Inflammatory macrophage treated with lipopolysaccharide for 4 hours (primary cell): Measurements from ENCODE around the gene DENND2A.
"Not testable (repeated sequence)": the region's sequence is repeated elsewhere in the genome, so short reads cannot be mapped to it uniquely, and the experiment has no call there.

ENCODE experiments used
- DNase-seq: peaks from one replicate; pipeline ENCODE4 v3.0.0-alpha.2; 2020

DENND2A gene

DNA sequence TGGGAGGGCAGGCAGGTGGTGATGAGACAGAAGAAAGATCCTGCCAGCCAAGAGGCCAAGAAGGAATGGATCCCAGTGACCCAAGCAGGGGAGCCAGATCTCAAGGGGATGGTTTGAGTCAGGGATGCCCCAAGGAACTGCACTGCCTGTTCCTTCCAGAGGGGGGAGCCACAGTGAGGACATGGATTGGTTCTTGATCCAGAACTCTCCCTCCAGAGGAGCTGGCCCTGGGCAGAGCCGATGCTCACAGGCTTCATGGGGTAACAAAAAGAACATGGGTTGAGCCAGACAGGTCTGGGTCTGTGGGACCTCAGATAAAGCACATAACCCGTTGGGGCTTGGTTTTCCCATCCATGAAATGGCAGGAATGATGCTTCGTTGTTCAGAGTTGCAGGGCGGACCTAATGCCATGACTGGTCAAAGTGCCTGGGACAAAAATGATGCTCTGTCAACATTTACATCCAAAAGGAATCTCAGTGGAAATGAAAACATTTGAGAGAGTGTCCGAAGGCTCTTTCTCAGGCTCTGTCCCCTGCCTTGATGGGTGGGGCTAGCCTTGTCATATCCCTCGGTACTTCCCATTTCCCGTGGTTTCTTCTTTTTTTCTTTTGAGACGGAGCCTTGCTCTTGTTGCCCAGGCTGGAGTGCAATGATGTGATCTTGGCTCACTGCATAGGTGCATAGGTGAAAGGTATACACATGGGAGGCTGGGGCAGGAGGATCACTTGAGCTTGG, 4.7 kb upstream of the DENND2A start:
- peak; percentile 42 for DNase-seq

DNA sequence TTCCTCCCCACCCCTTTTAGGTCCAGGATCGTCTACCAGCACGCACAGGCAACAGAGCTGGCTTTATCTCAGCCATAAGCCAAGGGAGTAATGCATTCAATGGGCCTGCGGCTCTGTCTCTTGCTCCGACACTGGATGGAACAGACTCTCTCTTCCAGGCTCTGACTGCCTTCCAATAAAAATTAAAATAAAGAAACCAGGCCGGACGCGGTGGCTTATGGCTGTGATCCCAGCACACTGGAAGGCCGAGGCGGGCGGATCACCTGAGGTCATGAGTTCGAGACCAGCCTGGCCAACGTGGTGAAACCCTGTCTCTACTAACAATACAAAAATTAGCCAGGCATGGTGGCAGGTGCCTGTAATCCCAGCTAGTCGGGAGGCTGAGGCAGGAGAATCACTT, 4.1 kb upstream of the DENND2A start:
- not testable (repeated sequence) for DNase-seq

DNA sequence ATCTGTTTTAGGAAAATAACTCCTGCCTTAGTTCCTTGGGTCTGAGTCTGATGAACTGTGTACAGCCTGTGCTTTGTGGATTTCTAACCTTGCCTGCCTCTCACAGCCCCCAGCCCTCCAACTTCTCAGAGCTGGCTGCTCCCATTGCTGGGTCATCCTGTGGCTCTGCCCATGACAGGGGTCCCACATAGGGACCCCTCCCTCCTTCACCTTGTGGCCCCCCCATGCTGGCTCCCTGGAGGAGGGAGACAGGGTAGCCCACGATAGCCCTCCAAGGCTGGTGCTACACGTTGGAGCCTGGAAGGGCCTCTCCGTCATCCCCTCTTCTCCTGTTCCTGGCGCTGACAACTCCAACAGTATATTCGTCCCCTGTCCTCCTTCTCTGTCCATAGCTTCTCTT, 2.8 kb upstream of the DENND2A start:
- no peak for DNase-seq

DNA sequence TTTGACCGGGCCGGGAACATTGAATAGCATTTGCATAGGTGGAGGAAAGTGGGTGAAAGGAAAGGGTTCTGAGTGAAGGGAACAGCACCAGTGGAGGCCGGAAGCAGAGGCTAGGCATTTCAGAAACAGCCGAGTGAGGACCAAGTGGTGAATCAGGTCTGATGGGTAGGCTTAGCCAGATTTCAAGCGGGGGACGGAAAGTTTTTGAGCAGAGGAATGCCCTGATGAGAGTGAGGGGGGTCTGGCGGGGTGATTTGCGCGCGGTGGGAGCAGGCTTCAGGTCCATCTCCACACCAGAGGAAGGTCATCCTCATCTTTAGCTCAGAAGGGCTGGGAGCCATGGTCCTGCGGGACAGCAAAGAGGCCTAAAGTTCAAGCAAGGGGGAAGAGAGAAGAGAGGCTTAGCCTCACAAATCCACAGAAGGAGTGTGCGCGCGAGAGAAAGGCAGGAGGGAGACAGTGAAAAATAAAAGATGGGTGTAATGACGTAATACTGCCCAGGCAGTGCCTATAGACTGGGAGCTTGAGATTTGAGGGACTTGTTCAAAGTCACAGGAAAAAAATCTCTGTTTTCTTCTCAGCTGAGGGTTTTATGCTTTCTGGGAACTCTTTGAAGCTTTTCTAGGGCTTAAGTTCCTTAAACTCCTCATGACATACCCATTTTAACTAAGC, 1.0 kb upstream of the DENND2A start:
- no peak for DNase-seq

DNA sequence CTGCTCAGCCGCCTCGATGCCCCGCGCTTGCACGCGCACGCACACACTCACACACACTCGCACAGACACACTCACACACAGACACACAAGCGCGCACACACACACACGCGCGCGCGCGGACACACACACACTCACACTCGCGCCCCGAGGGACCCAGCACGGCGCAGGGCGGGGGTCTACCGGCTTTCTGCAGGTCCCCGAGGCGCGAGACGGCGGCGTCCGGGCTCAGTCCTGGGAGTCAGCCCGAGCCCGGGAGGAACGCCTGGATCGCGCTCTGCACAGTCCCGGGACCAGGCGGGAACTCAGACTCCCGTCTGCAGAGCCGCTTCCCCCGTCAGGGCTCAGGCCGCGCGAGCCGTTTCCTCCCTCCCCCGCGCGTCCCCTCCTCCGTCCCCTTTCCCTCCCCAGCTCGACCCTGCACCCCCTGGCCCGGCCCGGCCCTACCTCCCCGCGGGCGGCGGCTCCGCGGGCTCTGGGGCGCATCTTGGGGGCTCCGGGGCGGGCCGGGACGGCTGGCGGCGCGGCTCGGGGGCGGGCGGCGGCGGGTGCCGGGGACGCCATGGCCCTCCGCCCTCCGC, 464 bp downstream of the DENND2A start:
- no peak for DNase-seq

DNA sequence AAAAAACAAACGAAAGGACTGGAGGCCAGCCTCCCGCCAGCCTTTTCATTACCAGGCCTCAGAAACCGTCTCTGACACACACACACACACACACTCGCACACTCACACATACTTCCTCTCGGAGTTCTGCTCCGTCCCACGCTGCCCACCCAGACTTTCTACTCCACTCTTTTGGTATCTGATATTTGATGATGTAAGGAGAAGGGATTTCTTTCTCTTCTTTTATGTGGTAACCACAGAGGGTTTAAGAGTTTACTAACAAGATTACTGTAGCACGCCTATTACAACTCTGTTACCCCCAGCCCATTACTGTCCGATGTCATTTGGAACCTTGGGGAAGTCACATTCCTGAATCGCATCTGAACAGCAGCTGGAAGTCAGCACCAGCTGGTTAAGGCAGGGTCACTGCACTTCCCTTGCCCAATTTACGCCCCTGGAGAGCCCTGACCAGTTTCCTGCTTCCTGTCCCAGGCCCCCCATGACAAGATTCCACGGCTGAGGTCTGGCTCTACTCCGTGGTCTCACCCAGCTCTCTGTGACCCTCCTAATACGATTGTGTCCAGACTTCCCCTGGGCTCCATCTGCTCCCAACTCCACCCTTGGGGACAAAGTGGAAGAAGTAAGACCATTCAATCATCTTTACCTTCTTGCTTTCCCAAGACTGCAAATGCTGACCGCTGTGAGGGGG, 1.1 kb downstream of the DENND2A start:
- DNase-seq, result peak; percentile 73

DNA sequence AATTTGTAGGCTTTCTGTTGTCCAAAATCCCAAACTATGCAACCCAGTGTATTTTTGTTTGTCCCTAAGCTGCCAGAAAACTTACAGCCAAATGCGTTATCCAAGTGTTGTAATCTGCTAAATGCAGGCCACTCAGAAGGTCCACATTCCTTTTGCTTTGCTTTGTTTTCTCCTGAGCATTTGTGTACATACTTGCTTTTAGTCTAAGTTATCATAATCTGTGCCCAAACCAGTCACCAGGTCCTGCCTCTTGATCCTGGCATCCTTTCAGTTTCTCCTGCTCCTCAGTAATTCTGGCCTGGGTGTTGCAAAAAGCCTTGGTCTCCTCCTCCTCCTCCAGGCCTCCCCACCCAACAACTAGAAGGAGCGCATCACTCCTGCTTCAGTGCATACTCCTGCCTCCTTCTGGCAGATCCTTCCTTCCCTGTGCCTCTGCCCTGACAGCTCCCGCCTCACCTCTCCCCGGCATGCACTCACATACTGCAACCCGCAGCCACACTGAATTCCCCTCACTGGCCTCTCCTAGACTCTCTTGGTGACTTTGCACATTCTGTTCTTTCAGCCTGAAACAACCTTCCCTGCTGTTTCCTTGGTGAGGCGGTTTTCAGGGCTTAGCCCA, 2.3 kb downstream of the DENND2A start:
- no peak for DNase-seq

DNA sequence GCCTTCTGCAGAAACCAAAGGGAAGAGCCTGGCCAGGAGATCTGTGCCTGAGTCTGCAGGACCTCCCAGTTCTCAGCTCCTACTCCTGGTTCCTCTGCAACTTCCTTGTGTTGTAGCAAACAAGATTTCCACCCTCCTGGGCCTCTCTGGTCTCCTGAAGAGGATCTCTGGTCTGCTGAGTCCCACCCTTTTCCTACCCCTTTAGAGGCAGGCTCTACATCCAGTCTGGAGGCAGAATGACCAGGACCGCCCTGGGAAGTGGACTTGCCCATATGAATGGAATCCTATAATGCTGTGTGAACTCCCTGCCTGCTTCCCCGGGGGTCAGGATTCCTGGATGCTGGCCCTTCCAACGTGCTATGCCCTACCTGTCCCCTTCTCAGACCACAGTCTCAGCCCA, 3.2 kb downstream of the DENND2A start:
- no peak for DNase-seq

DNA sequence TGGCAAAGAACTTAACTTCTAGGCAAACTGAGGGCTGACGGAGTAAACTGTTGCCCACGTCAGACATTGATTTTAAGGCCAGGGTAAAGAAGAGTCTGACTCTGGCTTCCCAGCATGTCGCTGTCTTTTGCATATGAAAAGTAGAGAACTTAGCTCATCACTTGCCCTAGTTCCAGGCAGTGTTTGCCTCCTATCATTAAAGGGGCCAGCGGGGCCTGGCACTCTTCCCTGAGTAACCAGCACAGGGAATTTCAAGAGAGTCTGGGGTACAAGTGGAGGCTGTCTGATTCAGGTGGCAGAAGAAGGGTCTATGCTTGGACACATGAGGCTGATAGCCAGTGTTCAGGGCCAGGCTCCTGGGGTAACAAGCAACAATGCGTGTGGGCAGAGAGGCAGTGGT, 4.8 kb downstream of the DENND2A start:
- DNase-seq, result no peak

DNA sequence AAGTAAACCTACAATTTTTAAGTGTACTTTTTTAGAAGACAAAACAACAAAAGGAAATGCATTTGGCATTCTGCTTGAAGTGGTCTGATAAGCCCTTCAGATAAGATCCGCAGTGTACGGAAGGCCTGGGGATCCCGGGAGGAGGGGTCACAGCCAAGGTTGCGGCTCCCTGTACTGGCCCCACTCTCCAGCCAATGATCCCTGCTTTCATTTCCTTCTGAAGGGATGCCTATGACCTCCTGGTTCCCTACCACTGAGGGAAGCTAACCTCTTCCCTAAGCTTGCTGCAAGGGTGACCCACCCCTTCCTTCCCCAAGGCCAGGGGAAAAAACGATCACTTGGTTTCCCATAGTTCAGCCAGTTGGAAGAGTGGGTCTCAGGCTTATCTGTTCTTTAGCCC, 5.3 kb downstream of the DENND2A start:
- no peak for DNase-seq

DNA sequence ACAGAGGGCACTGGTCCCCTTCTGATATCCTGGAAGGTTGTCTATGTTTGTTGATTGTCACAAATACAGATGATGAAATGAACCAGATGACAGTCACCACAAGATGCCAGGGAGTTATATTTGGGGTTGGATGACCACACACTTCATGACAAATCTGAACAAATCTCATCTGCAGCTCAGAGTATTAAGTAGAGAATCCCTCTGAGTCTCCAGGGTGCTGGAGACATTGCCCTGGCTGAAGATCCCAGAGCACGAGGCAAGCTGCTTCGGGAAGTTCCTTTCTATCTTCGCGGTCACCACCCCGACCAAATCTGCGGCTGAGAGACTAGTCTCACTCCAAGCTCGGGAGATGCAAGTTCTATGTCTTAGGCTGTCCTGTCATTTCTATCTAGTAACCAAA, 9.0 kb downstream of the DENND2A start:
- no peak for DNase-seq

DNA sequence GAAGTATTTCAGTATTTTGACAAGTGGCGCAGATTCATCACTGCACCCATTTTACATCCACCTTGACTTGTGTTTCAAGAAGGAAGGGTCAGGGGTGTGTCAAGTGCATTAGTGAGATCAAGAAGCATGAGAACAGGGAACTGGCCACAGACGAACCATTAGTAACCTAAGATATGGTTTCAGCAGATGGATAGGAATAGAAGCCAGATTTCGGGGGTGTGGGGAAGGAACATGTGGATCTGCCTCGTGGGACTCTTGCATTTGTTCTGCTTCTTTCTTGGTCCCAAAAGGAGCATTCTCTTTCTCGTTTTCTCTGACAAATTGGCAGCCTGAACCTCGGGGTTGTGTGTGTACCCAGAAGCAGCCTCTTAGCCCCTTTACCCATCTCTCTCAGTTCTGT, 9.6 kb downstream of the DENND2A start:
- no peak for DNase-seq

DNA sequence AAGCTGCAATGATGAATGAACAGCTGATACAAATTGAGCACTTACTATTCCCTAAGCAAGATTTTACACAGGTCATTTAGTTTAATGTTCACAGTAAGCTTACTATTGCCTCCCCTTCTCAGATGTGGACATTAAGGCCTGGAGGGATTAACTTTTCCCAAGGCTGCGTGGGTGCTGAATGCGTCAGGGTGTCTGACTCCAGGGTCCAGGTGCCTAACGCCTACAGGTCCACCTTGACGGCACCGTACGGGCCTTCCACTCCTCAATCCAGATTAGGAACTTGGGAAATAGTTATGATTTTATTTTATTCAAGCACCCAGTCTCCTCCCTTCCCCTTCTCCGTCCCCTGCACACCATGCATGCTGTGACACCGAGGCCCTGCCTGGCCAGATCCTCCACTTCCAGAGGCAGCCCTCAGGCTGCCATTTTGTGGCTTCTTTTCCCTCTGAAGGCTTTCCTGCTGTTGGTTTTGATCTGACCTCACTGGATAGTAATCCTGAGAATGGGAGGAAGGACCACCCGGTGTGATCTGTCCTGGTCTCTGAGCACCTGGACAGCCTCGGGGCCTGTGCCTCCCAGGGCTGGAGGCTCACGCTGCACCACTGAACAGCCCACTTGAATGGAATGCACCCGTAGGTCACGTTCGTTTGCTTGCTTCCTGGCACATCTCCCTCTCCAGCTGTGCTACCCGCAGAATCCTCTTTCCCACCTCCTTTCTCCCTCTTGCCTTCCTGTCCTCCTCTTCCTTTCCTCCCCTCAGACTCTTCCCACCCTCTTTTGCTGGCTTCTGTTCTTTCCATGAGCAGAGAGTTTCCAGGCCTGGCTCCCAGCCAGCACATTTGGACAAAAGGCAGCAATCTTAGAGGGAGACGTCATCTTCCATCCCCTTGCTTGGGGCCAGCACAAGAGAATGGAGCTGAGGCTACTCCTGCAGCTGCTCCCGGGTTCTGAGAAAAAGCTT, 14.4 kb downstream of the DENND2A start:
- no peak for DNase-seq

DNA sequence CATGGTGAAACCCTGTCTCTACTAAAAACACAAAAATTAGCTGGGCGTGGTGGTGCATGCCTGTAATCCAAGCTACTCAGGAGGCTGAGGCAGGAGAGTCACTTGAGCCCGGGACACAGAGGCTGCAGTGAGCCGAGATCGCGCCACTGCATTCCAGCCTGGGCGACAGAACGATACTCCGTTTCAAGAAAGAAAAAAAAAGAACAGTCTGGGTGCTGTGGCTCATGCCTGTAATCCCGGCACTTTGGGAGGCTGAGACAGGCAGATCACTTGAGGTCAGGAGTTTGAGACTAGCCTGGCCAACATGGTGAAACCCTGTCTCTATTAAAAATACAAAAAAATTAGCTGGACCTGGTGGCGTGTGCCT, 15.4 kb downstream of the DENND2A start:
- DNase-seq, result not testable (repeated sequence)

DNA sequence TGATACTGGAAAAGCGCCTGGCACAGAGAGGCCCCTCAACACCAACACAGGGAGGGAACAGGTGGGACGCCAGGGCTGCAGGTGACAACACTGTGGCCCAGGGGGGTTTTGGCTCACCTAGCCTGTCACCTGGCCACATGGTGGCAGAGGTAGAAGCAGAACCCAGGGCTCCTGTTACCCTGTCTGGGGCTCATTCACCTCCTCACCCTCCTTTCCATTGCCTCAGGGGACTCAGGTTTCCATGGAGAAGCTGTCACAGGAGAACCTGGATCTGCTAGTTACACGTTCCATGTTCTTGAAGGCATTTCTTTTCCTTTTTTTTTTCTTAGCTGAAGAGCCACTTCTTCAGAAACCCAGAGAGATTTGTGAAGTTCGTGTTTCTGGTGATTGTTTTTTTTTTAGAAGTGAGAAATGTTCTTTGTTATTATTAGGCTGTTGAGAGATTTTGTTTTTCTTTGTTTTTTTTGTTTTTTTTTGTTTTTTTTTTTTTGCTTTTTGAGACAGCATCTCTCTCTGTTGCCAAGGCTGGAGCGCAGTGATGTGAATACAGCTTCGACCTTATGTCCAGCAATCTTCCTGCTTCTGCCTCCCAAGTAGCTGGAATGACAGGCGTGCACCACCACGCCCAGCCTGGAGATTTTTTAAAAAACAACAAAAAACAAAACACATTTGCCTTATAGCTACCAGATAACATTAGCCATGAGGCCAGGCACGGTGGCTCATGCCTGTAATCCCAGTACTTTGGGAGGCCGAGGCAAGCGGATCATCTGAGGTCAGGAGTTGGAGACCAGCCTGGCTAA, 16.0 kb downstream of the DENND2A start:
- DNase-seq, result no peak

DNA sequence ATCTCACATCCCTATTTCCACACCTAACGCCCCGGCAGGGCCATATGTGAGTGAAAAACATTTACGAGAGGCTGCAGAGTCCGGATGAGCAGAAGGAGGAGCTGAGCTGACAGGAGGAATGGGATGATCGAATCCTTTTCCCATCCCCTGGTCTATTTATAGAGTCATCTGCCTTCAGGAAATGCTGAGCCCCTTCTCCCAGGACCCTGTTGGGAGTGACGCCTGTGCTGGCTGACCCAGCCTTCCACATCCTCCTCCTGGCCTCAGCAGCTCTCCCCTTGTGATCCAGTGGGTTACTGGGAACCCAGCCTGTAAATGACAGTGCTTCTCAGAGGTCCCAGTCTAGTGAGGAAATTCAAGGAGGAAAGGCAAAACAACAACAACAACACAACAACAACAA, 16.6 kb downstream of the DENND2A start:
- no peak for DNase-seq

DNA sequence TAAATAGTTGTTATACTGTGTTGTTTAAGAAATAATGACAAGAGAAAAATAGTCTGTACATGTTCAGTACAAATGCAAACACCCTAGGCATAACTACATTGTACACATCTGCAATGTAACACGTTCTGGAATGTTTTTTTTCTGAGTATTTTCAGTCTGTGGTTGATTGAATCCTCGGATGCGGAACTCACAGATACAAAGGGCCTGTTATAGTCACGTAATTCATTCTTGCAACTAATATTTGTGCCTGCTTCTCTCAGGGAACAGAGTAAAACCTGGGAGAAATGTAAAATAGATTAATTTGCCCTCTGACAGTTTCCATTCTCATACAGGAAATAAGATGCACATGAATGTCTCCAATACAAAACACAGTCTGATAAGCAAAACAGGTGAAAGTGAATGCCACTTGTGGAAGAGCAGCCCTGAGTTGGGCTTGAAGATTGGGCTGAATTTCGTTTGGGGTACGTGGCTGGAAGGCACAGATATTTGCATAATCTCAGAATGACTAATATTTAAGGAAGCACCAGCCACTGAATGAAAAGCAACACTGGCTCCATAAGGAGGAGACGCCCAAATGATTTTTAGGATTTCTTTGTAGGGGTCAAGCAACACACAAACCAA, 19.1 kb downstream of the DENND2A start:
- no peak for DNase-seq

DNA sequence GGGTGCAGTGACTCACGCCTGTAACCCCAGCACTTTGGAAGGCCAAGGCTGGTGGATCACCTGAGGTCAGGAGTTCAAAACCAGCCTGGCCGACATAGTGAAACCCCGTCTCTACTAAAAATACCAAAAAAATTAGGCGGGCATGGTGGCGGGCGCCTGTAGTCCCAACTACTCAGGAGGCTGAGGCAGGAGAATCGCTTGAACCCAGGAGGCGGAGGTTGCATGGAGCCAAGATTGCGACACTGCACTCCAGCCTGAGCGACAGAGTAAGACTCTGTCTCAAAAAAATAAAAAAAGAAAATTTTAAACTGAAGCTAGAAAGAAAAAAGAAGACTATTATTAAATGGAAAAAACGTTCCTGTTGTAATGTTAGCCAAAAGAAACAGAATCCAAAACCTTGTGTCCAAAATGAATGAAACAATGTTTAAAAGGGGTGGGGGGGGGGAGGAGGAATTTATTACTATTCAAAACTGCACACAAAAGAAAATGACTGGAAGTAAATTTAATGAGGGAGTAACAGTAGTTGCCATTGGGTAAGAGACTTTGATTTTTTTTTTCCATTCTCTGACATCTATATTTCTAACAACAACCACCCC, 20.6 kb downstream of the DENND2A start:
- DNase-seq, result not testable (repeated sequence)

DNA sequence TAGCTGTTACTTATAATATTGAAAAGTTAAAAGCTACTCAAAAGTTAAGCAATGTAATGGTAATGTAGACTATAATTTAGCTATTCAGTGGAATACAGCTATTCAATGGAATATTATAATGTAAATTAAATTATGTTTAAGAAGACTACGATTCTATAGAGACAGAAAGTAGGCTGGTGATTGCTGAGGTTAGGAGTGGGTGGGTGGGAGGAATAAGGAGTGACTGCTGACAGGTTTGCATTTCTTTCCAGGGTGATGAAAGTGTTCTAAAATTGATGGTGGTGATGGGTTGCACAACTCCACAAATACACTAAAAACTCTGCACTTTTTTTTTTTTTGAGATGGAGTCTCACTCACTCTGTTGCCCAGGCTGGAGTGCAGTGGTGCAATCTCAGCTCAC, 21.4 kb downstream of the DENND2A start:
- no peak for DNase-seq

DNA sequence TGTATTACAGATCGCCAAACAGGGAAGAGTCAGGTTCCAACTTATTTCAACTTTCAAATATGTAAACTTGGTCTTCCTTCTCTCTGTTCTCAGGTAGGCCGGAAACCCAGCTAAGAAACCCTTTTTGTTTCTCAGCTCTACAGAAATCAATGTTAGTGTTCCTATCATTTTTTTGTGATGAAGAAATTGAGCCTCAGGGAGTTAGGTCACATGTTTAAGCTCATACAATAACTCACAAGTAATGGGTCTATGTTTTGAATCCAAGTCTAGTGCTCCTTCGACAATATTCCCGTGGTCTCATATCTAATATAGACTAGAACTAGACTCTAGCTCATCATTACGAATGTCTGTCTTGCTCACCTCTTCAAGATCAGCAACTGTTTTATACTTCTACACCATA, 22.3 kb downstream of the DENND2A start:
- DNase-seq, result no peak
